H1 (cell line): ENCODE measurements around the gene CS.

Experiments
- BRCA1 ChIP-seq: IDR thresholded peaks from 2 replicates; pipeline ENCODE4 v1.6.1; 2012; ENCODE audit warnings: low read depth, low read length, improper control_type of control experiment
- CEBPB ChIP-seq: IDR thresholded peaks from 2 replicates; pipeline ENCODE4 v1.6.1; 2012; ENCODE audit warnings: low read depth, low read length
- EP300 ChIP-seq, 2 experiments: IDR thresholded peaks; 1 replicate in 1 of 2; 2 replicates in 1 of 2; pipeline ENCODE4 v1.6.1; 2011 to 2012; ENCODE audit warnings: low read depth in 2 of 2, low read length in 2 of 2, mild to moderate bottlenecking in 2 of 2, borderline replicate concordance in 1 of 2, inconsistent platforms in 1 of 2, moderate library complexity in 1 of 2
- EZH2 ChIP-seq: fragments of 200-600 bp; sonication (generic); IDR thresholded peaks from 2 replicates; pipeline ENCODE4 v1.7.1; 2012; ENCODE audit warnings: low read depth, mild to moderate bottlenecking, moderate library complexity, low read length, inconsistent platforms; ENCODE audit not compliant: severe bottlenecking
- FOSL1 ChIP-seq: IDR thresholded peaks from 2 replicates; pipeline ENCODE4 v1.6.1; 2011; ENCODE audit warnings: mild to moderate bottlenecking, low read depth, low read length, moderate library complexity; ENCODE audit not compliant: insufficient read depth
- MAFK ChIP-seq: IDR thresholded peaks from 2 replicates; pipeline ENCODE4 v1.6.1; 2012; ENCODE audit warnings: low read depth, mild to moderate bottlenecking, improper control_type of control experiment, low read length
- PHF8 ChIP-seq: fragments of 200-600 bp; sonication (generic); conservative IDR thresholded peaks from 2 replicates; pipeline ENCODE4 v1.7.1; 2012; ENCODE audit warnings: low read depth, mild to moderate bottlenecking, inconsistent platforms, low read length, moderate library complexity
- POLR2A ChIP-seq, 2 experiments: IDR thresholded peaks; 1 replicate in 1 of 2; 2 replicates in 1 of 2; pipeline ENCODE4 v1.6.1; 2011; ENCODE audit warnings: low read depth in 2 of 2, low read length in 2 of 2, mild to moderate bottlenecking in 2 of 2; ENCODE audit errors: control extremely low read depth in 1 of 2
- POLR2AphosphoS5 ChIP-seq: IDR thresholded peaks from 2 replicates; pipeline ENCODE4 v1.6.1; 2011; ENCODE audit warnings: low read depth, low read length
- TAF1 ChIP-seq: IDR thresholded peaks from 2 replicates; pipeline ENCODE4 v1.6.1; 2011; ENCODE audit warnings: mild to moderate bottlenecking, low read depth, low read length
- TF ChIP-seq, protein P1 (sequence below), 3 experiments: IDR thresholded peaks; 1 replicate in 2 of 3; 2 replicates in 1 of 3; pipeline versions ENCODE4 v1.5.1 to v1.6.1; 2011; ENCODE audit warnings: low read length in 3 of 3, mild to moderate bottlenecking in 3 of 3, inconsistent platforms in 2 of 3, low read depth in 1 of 3, moderate library complexity in 1 of 3; ENCODE audit not compliant: insufficient read depth in 1 of 3; ENCODE audit errors: control extremely low read depth in 1 of 3
- TF ChIP-seq, protein P2 (sequence below): IDR thresholded peaks from 2 replicates; pipeline ENCODE4 v1.6.1; 2011; ENCODE audit warnings: low read length, improper control_type of control experiment

DNA sequence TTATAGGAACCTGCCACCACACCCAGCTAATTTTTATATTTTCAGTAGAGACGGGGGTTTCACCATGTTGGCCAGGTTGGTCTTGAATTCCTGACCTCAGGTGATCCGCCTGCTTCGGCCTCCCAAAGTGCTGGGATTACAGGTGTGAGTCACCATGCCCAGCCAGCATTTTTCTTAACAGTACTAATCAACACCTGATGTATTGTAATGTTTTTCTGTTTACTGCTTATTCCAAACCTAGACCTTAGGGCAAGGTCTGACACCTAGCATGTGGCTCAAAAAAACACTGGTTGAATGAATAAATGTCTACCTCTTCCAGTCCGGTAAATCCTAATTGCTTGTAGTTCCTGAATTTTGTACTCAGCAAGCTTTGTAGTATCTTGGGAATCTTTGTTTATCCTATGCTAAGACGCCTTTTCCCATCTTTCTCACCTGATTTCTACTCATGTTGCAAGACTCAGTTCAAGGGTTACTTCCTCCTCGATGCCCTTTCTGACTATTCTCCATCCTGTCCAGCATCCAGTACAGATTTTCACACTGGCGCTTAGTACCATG lies 30.9 kb upstream of the CS start:
- TF ChIP-seq, protein P1, sequence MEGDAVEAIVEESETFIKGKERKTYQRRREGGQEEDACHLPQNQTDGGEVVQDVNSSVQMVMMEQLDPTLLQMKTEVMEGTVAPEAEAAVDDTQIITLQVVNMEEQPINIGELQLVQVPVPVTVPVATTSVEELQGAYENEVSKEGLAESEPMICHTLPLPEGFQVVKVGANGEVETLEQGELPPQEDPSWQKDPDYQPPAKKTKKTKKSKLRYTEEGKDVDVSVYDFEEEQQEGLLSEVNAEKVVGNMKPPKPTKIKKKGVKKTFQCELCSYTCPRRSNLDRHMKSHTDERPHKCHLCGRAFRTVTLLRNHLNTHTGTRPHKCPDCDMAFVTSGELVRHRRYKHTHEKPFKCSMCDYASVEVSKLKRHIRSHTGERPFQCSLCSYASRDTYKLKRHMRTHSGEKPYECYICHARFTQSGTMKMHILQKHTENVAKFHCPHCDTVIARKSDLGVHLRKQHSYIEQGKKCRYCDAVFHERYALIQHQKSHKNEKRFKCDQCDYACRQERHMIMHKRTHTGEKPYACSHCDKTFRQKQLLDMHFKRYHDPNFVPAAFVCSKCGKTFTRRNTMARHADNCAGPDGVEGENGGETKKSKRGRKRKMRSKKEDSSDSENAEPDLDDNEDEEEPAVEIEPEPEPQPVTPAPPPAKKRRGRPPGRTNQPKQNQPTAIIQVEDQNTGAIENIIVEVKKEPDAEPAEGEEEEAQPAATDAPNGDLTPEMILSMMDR (IDR thresholded peaks at IDR 0.05; ENCODE audit: control extremely low read depth in 1 of 3, insufficient read depth in 1 of 3, low read depth in 1 of 3, low read length in 3 of 3), result no peak
- TF ChIP-seq POLR2A (IDR thresholded peaks at IDR 0.05; ENCODE audit: control extremely low read depth in 1 of 2, low read depth in 2 of 2, low read length in 2 of 2) (no peak), BRCA1 (no peak), FOSL1 (no peak), EZH2 (no peak), TAF1 (no peak), EP300 (IDR thresholded peaks at IDR 0.05; ENCODE audit: borderline replicate concordance in 1 of 2, low read depth in 2 of 2, low read length in 2 of 2) (no peak), MAFK (no peak), PHF8 (no peak), POLR2AphosphoS5 (no peak), CEBPB (no peak)
- TF ChIP-seq, protein P2, sequence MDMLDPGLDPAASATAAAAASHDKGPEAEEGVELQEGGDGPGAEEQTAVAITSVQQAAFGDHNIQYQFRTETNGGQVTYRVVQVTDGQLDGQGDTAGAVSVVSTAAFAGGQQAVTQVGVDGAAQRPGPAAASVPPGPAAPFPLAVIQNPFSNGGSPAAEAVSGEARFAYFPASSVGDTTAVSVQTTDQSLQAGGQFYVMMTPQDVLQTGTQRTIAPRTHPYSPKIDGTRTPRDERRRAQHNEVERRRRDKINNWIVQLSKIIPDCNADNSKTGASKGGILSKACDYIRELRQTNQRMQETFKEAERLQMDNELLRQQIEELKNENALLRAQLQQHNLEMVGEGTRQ, result no peak
